IPS-18c (cell line): ENCODE measurements around the gene TMED6.

Experiments
- H3K4me3 ChIP-seq: 2 replicates; pipeline ENCODE4 v1.7.0; 2013; ENCODE audit warnings: low read depth, mild to moderate bottlenecking, low read length, moderate library complexity; ENCODE audit not compliant: insufficient read depth
- H3K9me3 ChIP-seq: one replicate; pipeline ENCODE4 v1.6.1; 2013; ENCODE audit warnings: mild to moderate bottlenecking, low read length, moderate library complexity; ENCODE audit not compliant: control insufficient read depth, insufficient read depth

TMED6 gene

DNA sequence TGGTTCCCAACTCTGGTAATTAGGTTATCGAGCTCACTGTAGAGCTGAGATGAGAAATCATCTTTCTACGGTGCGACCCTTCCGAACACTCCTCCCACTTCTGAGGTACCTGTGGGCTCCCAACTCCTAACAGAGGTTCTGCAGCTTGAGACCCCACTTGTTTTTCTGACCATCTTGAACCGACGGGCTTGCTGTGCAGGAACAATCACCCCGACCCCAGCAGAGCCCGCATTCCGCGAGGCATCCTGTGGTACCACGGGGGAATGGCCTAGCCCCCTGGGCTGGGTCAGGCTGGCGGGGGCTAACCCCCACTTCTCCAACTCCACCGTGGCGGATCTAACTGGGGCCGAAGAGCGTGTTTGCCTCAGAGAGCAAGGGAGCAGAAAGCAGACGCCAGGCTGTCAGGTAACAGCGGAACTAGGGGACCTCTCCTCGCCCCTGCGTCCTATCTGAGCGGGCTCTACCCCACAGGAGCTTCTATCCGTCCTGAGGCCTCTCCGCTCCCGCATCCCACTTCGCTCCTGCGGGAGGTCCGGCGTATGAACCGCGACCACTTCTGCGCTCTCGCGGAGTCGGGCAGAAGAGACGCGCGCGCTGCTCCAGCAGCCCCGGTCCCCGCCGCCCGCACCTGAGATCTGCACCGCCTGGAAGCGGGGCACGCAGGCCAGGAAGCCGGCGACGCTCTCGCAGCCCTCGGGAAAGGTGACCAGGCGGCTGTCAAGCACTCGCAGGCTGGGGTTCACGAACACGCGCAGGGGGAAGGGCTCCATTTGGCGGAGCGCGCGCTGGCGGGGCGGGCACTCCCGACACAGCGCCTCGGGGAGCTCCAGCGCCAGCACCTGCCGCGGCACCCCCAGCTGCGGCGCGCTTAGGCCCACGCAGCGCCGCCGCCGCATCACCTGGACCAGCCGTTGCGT, 22.0 kb downstream of the TMED6 start:
- no peaks in the 10 kb centered on the region for H3K9me3 ChIP-seq
- peak overlapping the region; percentile 83 for H3K4me3 ChIP-seq

DNA sequence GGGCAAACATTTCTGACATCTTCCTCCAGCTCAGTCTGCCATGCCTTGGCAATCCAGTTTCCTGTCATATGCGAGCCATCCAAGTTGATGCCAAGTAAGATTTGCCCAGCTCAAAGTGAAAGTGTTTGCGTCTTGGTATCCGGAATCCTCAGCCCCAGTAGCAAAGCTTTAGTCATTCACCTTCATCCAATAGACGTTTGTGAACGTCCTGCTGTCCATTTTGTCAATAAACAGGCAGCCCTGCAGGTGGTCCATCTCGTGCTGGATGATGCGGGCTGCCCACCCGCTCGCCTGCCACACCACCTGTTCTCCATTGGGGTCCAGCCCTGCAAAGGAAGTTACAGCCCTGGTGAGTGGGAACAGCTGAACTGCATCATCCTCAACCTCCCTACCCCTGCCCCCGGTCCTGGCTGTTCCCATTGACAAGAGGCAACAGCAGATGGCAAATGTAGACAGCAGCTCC, 22.7 kb downstream of the TMED6 start:
- Histone ChIP-seq H3K4me3 (peak overlapping the region; percentile 83), H3K9me3 (no peaks in the 10 kb centered on the region)

DNA sequence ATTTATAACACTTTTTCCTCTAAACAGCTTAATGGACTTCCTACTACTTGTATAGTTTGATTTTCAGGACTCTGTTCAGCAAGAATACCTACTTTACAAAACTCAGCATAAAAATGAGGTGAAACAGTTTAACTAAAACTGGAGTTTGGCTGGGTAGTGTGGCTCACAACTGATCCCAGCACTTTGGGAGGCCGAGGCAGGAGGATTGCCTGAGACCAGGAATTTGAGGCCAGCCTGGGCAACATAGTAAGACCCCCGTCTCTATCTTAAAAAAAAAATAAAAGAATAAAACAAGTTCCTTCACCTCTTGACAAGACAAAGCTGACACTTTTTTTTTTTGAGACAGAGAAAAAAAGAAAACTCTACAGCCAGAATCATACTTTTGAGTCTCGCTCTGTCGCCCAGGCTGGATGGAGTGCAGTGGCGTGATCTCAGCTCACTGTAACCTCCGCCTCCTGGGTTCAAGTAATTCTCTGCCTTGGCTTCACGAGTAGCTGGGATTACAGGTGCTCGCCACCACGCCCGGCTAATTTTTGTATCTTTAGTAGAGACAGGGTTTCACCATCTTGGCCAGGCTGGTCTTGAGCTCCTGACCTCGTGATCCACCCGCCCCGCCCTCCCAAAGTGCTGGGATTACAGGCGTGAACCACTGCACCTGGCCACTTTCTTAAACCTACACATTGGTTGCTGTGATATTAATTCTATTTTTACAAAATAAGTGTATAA, 23.8 kb downstream of the TMED6 start:
- Histone ChIP-seq H3K4me3 (peak overlapping the region; percentile 28; the same call in 1 of the 2 replicates), H3K9me3 (no peaks in the 10 kb centered on the region)

DNA sequence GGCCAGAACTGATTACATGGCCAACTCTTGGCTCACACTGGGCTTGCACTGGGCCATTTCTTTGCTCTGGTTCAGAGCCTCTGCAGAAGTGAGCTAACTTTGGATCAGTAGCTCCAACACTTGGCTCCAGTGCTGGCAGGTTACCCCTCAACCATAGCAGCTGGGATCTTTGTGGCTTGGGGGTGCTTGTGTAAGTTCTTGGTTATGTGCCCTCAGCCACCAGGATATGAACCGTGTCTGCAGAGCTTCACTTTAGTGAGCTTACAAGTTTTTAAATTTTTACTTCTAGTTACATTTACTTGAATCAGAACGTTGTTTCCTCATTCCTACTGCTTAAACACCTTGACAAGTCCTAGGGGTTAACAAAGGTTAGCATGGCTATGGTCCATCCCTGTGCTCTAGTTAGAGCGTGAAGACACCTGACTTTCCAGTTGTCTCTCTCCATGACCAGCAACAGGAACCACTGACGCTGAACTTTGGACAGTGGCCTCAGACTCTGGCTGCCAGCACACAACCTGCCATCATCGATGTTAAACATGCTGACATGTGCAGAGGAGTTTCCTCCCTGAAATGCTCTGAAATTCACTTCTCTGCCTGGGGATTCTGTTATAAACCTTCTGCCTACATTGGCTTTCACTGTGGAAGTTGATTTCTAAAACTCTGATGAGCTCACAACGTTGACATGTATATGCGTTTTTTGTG, 25.3 kb downstream of the TMED6 start:
- no peaks in the 10 kb centered on the region for H3K9me3 ChIP-seq
- H3K4me3 ChIP-seq = no peak overlapping the region

DNA sequence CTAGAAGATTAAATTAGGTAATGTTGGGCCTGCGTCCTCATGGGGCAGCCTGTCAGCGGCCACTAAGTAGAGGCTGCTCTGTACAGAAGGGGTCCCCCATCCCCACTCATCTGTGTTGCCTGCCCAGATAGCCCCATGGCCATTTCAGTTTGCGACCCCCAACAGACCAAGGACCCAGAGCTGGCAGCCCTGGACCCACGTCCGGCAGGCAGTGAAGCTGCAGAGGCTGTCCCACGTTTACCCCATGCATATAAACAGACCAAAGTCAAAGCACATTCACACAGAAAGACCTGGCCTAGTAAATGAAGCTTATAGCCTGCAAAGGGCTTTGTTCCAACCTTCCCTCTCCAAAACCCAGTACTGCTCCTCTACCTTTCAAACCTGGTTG, 25.8 kb downstream of the TMED6 start:
- no peak overlapping the region for H3K4me3 ChIP-seq
- no peaks in the 10 kb centered on the region for H3K9me3 ChIP-seq

DNA sequence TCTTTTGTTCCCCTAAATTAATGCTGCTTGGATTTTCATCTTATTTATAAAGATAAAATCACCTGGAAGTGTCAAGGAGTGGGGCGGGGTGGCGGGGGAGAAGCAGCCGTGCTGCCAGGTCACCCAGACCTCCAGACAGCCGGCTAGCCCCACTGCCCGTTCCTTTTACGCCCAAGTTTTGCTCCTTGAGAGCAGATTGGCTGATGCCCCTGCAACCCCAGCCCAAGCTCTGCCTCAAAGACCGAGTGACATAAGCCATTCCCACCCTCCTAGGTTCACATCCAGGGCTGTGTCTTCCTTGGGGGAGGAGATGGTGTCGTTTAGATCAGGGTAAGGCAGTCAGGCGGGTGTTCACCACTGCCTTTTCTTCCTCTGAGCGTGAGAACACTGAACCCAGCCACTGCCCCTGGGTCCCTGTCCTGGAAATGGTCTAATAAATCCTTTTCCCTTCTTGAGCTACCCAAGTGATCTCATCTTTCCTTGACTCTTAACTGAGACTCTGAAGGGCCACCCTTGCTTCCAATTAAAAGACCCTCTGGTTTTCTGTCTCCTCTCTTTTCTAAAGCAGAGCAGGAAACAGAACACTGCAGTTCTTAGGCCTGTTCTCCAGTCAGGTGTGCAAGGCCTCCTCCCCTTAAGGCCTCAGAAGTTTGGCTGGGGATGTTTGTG, 26.9 kb downstream of the TMED6 start:
- no peak overlapping the region; the same call in 1 of the 2 replicates for H3K4me3 ChIP-seq
- no peaks in the 10 kb centered on the region for H3K9me3 ChIP-seq

DNA sequence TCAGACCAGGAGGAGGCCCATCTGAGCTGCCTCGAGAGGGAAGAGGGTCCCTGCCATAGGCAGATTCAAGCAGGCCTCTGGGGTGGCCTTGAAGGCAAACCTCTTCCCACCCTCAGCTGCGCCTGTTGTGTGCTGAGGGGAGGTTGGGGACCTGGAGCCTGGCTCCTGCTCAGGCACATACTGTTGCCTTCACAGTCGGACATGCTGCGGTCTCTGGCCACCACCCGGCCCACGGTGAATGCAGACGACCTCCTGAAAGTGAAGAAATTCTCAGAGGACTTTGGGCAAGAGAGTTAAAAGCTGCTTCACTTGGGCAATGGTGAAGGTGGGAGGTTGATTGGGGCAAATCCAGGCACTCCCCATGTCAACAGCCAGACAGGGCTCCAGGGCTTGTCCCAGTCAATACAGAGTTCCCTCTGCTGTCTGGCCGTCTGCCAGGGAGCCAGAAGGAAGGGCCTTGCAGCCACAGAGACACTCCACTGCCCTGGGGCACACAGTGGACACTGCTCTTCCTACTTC, 27.5 kb downstream of the TMED6 start:
- Histone ChIP-seq H3K9me3 (no peaks in the 10 kb centered on the region), H3K4me3 (no peak overlapping the region)

DNA sequence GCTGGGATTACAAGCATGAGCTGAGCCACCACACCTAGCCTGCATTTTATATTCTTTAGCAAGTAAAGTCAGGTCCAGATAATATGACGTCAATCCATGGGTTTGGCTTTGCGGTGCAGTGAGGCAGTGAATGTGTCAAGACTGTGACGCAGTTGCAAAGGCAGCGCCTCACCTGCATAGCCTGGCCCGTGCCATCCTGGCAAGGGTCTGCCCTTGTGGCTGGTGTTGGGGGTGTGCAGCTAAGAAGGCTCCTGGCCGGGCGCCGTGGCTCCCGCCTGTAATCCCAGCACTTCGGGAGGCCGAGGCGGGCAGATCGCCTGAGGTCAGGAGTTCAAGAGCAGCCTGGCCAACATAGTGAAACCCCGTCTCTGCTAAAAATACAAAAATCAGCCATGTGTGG, 28.2 kb downstream of the TMED6 start:
- no peaks in the 10 kb centered on the region for H3K9me3 ChIP-seq
- no peak overlapping the region for H3K4me3 ChIP-seq

DNA sequence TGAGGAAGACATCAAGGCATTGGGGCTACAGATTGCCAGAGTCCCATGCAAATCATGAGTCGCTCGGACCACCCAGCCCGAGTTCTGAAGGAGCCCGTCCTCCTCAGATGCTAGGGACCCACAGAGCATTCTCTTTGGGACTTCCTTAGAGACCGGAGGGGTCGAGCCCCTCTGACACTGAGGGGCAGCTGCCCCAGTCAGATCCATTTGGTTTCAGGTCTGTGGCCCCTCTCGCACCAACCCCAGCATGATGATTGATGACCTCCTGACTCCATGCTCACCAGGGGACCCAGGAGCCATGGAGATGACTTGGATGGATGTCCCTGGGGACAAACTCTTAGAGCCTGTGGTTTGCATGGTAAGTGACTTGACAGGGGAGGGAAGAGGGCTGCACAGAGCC, 29.2 kb downstream of the TMED6 start:
- no peak overlapping the region for H3K4me3 ChIP-seq
- H3K9me3 ChIP-seq = no peaks in the 10 kb centered on the region

DNA sequence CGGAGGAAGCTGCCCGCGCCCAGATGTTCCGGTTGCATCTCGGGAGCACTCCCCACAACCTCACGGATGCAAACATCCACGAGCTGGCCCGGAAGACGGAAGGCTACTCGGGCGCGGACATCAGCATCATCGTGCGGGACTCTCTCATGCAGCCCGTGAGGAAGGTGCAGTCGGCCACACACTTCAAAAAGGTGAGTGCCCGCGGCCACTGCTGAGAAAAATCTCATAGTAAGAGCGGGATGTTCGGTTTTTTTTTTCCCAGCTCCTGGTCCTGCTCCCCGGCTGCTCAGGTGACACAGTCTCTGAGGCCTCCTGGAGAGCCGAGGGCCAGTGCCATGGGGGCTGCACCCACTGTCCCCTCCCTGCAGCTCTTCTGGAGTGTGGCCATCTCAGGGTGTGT, 30.5 kb downstream of the TMED6 start:
- H3K4me3 ChIP-seq = no peak overlapping the region
- H3K9me3 ChIP-seq = no peaks in the 10 kb centered on the region

DNA sequence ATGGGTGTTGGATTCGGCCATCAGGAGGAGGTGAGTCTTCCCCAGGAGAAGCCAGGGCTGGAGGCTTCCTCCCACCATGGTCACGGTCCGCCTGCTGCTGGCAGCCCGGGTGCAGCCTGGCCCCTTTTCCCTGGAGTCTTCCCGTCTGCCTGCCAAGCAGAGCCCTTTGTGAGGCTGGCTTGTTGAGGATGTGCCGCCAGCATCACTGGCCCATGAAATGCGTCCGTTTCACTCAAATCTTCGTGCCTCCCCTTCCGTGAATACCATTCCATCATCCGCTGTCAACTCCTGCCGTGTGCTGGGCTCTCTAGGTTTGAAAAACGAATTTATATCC, 30.9 kb downstream of the TMED6 start:
- no peaks in the 10 kb centered on the region for H3K9me3 ChIP-seq

DNA sequence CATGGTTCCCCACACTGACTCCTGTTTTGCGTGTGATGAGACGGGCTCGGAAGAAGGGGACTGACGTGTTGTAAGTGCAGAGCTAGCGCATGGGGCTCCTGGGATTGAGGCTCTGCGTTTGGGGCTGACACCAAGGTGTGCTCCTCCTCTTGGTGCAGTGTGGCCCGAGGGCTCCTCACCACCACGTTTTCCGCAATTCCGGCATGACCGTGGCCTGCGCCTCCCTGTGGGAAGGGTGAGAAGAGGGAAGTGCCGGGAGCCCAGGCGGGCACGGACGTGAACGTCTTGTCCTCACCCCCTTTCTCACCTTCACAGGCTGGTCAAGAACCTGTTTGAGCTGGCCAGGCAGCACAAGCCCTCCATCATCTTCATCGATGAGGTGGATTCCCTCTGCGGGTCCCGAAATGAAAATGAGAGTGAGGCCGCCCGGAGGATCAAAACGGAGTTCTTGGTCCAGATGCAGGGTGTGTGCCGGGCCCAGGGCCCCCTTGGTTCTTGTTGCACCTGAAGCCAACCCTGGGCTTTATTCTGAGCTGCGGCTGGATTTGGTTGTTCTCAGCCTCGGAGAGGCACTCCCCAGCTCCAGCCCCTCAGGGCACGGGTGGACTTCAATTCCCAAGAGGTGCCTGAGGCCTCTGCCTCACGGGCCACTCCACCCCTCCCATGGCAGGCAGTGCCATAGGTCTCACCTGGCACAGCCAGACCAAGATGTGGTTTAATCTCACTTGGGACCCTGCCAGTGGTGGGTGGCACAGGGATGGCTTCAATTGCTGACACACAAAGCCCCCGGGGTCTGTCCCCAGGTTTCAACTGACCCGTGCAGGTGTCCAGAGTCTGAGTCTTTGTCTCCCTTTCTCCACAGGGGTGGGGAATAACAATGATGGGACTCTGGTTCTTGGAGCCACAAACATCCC, 31.5 kb downstream of the TMED6 start:
- H3K4me3 ChIP-seq = no peak overlapping the region
- H3K9me3 ChIP-seq = no peaks in the 10 kb centered on the region

More for the DNA sequence above, 30.9 kb downstream of the TMED6 start:
- H3K4me3 ChIP-seq = no peak overlapping the region

DNA sequence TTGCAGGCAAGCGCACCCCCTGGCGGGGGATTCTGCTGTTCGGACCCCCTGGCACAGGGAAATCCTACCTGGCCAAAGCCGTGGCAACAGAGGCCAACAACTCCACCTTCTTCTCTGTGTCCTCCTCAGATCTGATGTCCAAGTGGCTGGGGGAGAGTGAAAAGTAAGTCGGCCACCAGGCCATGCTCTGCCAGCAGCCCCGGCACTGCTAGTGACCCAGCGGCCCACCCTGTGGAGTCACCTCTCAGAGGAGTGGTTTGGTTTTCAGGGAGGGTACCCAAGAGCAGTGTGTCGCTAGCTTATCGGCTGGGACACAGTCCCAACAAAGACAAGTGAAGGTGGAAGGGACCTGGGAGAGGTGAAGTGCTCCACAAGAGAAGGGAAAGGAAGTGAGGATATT, 32.2 kb downstream of the TMED6 start:
- no peaks in the 10 kb centered on the region for H3K9me3 ChIP-seq
- no peak overlapping the region for H3K4me3 ChIP-seq

DNA sequence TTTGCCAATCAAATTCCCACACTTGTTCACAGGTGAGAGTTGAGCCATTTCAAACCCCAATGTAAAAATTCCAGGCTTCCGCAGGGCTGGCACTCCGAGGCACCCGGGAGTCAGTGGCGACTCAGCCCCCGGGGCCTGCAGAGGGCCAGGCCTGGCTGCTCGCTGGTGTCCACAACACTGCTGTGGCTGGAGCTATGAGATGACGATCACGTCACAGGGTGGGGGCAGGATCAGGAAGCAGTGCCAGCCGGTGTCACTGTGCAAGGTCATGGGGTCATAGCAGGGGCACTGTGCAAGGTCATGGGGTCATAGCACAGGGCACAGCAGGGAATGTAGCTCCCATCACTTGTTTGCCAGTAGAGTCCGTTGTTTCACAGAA, 32.7 kb downstream of the TMED6 start:
- no peak overlapping the region for H3K4me3 ChIP-seq
- no peaks in the 10 kb centered on the region for H3K9me3 ChIP-seq

DNA sequence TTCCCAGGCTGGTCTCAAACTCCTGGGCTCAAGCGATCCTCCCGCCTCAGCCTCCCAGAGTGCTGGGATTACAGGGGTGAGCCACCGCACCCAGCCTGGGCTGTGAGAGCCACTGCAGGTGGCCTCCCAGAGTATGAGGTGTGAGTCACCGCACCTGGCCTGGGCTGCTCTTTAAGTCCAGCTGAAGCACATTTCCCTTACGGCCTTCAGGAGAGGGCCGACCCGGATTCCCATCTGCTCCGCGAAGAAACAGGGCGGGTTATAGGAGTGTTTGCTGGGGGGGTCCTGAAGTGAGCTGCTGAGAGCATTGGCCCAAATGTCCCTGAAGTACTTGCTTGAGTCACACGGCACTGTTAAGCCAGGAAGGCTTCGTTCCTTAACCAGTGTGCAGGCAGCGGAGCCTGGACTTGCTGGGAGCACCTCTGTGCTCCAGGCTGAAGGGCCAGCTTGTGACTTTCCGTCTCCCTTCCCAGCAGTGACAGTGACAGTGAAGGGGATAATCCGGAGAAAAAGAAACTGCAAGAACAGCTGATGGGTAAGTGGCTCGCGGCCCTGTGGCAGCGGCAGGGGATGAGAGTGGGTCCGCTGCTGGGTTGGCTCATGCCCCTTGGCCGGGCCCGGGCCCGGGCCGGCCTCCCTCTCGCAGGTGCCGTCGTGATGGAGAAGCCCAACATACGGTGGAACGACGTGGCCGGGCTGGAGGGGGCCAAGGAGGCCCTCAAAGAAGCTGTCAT, 33.2 kb downstream of the TMED6 start:
- Histone ChIP-seq H3K9me3 (no peaks in the 10 kb centered on the region), H3K4me3 (no peak overlapping the region)

DNA sequence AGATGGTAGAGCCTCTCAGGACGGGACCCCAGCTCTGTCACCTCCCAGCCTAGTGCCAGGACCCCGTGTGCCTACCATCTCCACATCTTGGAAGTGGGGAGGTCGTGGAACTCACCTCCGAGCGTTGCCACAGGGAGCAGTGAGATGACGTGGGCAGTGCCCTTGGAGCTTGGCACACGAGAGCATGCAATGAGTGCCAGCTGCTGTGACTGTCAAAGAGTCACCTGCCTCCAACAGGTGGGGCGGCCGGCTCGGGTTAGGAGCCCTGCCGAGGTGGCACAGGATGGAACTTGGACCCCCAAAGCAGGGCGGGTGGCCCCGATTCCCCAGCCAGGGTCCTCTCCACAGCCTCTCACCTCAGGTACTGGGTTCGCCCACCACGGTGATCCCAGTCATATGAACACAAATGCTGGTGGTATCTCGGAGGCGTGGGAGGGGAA, 35.0 kb downstream of the TMED6 start:
- Histone ChIP-seq H3K9me3 (no peaks in the 10 kb centered on the region), H3K4me3 (no peak overlapping the region)
